HCT116 (cell line): ENCODE results near the gene C10orf90.

Experiments
- CEBPB ChIP-seq: IDR thresholded peaks from 2 replicates; pipeline ENCODE4 v1.6.1; 2012; ENCODE audit warnings: low read depth
- CTCF ChIP-seq, 3 experiments: fragments of 200-600 bp in 1 of 3; sonication (generic) in 1 of 3; IDR thresholded peaks in 2 of 3; conservative IDR thresholded peaks in 1 of 3; 2 replicates each; pipeline ENCODE4 v1.5.1; 2012 to 2017; ENCODE audit warnings: low read depth in 2 of 3, low read length in 2 of 3, antibody characterized with exemption in 1 of 3, borderline replicate concordance in 1 of 3, control low read depth in 1 of 3, mild to moderate bottlenecking in 1 of 3, mixed read lengths in 1 of 3, mixed run types in 1 of 3, moderate library complexity in 1 of 3; ENCODE audit not compliant: insufficient read depth in 1 of 3
- EGR1 ChIP-seq: IDR thresholded peaks from 2 replicates; pipeline ENCODE4 v1.6.1; 2012; ENCODE audit warnings: low read depth
- EZH2 ChIP-seq: fragments of 200-600 bp; sonication (generic); IDR thresholded peaks from 2 replicates; pipeline ENCODE4 v1.6.1; 2017; ENCODE audit warnings: antibody characterized with exemption, mixed run types
- EZH2phosphoT487 ChIP-seq: fragments of 200-600 bp; IDR thresholded peaks from 2 replicates; pipeline ENCODE4 v1.6.1; 2018; ENCODE audit warnings: antibody characterized with exemption, borderline replicate concordance
- MAX ChIP-seq: IDR thresholded peaks from 2 replicates; pipeline ENCODE4 v1.6.1; 2012
- POLR2A ChIP-seq: IDR thresholded peaks from 2 replicates; pipeline ENCODE4 v1.7.0; 2011; ENCODE audit warnings: borderline replicate concordance; ENCODE audit not compliant: insufficient read depth, insufficient read length; ENCODE audit errors: extremely low read depth
- RAD21 ChIP-seq: IDR thresholded peaks from 2 replicates; pipeline ENCODE4 v1.6.1; 2012; ENCODE audit warnings: low read depth, mild to moderate bottlenecking
- REST ChIP-seq: IDR thresholded peaks from 2 replicates; pipeline ENCODE4 v1.6.1; 2012; ENCODE audit warnings: low read depth
- SP1 ChIP-seq: IDR thresholded peaks from 2 replicates; pipeline ENCODE4 v1.6.1; 2012; ENCODE audit warnings: low read depth
- YY1 ChIP-seq: IDR thresholded peaks from 2 replicates; pipeline ENCODE4 v1.6.1; 2011; ENCODE audit warnings: low read length, low read depth, moderate library complexity, mild to moderate bottlenecking; ENCODE audit not compliant: insufficient replicate concordance; ENCODE audit errors: extremely low read depth
- ZBTB33 ChIP-seq: IDR thresholded peaks from 2 replicates; pipeline ENCODE4 v1.6.1; 2011; ENCODE audit warnings: mild to moderate bottlenecking, low read length, moderate library complexity; ENCODE audit not compliant: insufficient replicate concordance; ENCODE audit errors: extremely low read depth
- ZFX ChIP-seq: fragments of 450-650 bp; IDR thresholded peaks from 2 replicates; pipeline ENCODE4 v1.6.1; 2017

GRCh38 chr10:126500866-126501265 lies 169.6 kb downstream of the C10orf90 start:
- TF ChIP-seq EZH2phosphoT487 (no peak), CTCF (IDR thresholded peaks at IDR 0.05 in 2 of 3, conservative IDR thresholded peaks at IDR 0.05 in 1 of 3; ENCODE audit: borderline replicate concordance in 1 of 3, insufficient read depth in 1 of 3, low read depth in 2 of 3, low read length in 2 of 3) (no peak), YY1 (no peak), POLR2A (no peak), CEBPB (no peak), REST (no peak), SP1 (no peak), EZH2 (no peak), ZBTB33 (no peak), MAX (no peak), RAD21 (no peak), ZFX (no peak), EGR1 (no peak)
